Activated naive CD8-positive, alpha-beta T cell treated with anti-CD3 and anti-CD28 coated beads, Interleukin-2, amount 50 U/mL, for 24 hours (primary cell): ENCODE results near the gene ZNF516.
A peak's percentile ranks its signal among the peaks of the same experiment; 100 is the strongest.

Experiments used
- ATAC-seq: fragments of 150-1000 bp; cut with Tn5 transposase; one replicate; pipeline ENCODE4 v1.10.0; 2021
- DNase-seq: peaks from one replicate; pipeline ENCODE4 v3.0.0; 2021
- H3K27ac Mint-ChIP-seq: one replicate; pipeline ENCODE4 v1.8.0; 2021; ENCODE audit warnings: mild to moderate bottlenecking, mixed read lengths
- H3K27me3 Mint-ChIP-seq: one replicate; pipeline ENCODE4 v1.8.0; 2021; ENCODE audit warnings: mixed read lengths
- H3K36me3 Mint-ChIP-seq: one replicate; pipeline ENCODE4 v1.8.0; 2021; ENCODE audit warnings: low read depth, mixed read lengths
- H3K4me1 Mint-ChIP-seq: one replicate; pipeline ENCODE4 v1.8.0; 2021; ENCODE audit warnings: mixed read lengths
- H3K4me3 Mint-ChIP-seq: one replicate; pipeline ENCODE4 v1.8.0; 2021; ENCODE audit warnings: mild to moderate bottlenecking, moderate library complexity, mixed read lengths
- H3K9me3 Mint-ChIP-seq: one replicate; pipeline ENCODE4 v1.8.0; 2021; ENCODE audit warnings: mixed read lengths

Gene ZNF516

GRCh38 chr18:76452357-76452756, 42.7 kb downstream of the ZNF516 start:
- no peak for ATAC-seq
- peak overlapping the region; percentile 82 for H3K4me3 Mint-ChIP-seq

GRCh38 chr18:76451396-76452331, 43.4 kb downstream of the ZNF516 start:
- no peaks in the 10 kb centered on the region for H3K9me3 Mint-ChIP-seq
- H3K4me1 Mint-ChIP-seq: peaks cover 60% of the 10 kb centered on the region
- H3K4me3 Mint-ChIP-seq: peak overlapping the region; percentile 82
- peak overlapping the region; percentile 81 for H3K27ac Mint-ChIP-seq
- peaks cover 2% of the 10 kb centered on the region for H3K36me3 Mint-ChIP-seq
- DNase-seq (peak; percentile 19), ATAC-seq (peak; percentile 62)
- H3K27me3 Mint-ChIP-seq: no peaks in the 10 kb centered on the region

More at GRCh38 chr18:76452357-76452756, 42.7 kb downstream of the ZNF516 start:
- Mint-ChIP-seq H3K27me3 (no peaks in the 10 kb centered on the region), H3K9me3 (no peaks in the 10 kb centered on the region), H3K36me3 (peaks cover 2% of the 10 kb centered on the region), H3K4me1 (peaks cover 67% of the 10 kb centered on the region), H3K27ac (no peak overlapping the region)
- DNase-seq: no peak

- H3K36me3 Mint-ChIP-seq: peaks cover 2% of the 10 kb centered on the region
- DNase-seq: peak; percentile 55
- peak overlapping the region; percentile 81 for H3K27ac Mint-ChIP-seq
- peak overlapping the region; percentile 82 for H3K4me3 Mint-ChIP-seq
- H3K9me3 Mint-ChIP-seq: no peaks in the 10 kb centered on the region
- ATAC-seq: peak; percentile 47
- H3K4me1 Mint-ChIP-seq: peaks cover 59% of the 10 kb centered on the region
- no peaks in the 10 kb centered on the region for H3K27me3 Mint-ChIP-seq
These were observed 44.3 kb downstream of the ZNF516 start for GRCh38 chr18:76450452-76451395.

GRCh38 chr18:76449111-76449453, 46.0 kb downstream of the ZNF516 start:
- no peaks in the 10 kb centered on the region for H3K9me3 Mint-ChIP-seq
- no peak overlapping the region for H3K27ac Mint-ChIP-seq
- no peak overlapping the region for H3K4me3 Mint-ChIP-seq
- no peak for DNase-seq
- H3K36me3 Mint-ChIP-seq: peaks cover 2% of the 10 kb centered on the region
- peaks cover 56% of the 10 kb centered on the region for H3K4me1 Mint-ChIP-seq
- H3K27me3 Mint-ChIP-seq: no peaks in the 10 kb centered on the region
- ATAC-seq: no peak

- Mint-ChIP-seq H3K4me1 (peaks cover 53% of the 10 kb centered on the region), H3K36me3 (peaks cover 2% of the 10 kb centered on the region), H3K4me3 (no peak overlapping the region), H3K27me3 (no peaks in the 10 kb centered on the region), H3K27ac (no peak overlapping the region), H3K9me3 (no peaks in the 10 kb centered on the region)
- ATAC-seq (no peak), DNase-seq (no peak)
These were observed 46.6 kb downstream of the ZNF516 start for GRCh38 chr18:76448256-76449110.

- peaks cover 42% of the 10 kb centered on the region for H3K4me1 Mint-ChIP-seq
- H3K9me3 Mint-ChIP-seq: no peaks in the 10 kb centered on the region
- ATAC-seq (no peak), DNase-seq (no peak)
- no peak overlapping the region for H3K4me3 Mint-ChIP-seq
- H3K27ac Mint-ChIP-seq: no peak overlapping the region
- no peaks in the 10 kb centered on the region for H3K27me3 Mint-ChIP-seq
- H3K36me3 Mint-ChIP-seq: peaks cover 2% of the 10 kb centered on the region
These were observed 47.7 kb downstream of the ZNF516 start for GRCh38 chr18:76447258-76447890.

- no peak for ATAC-seq
- peaks cover 2% of the 10 kb centered on the region for H3K36me3 Mint-ChIP-seq
- no peak overlapping the region for H3K27ac Mint-ChIP-seq
- H3K4me3 Mint-ChIP-seq: no peak overlapping the region
- DNase-seq: no peak
- no peaks in the 10 kb centered on the region for H3K9me3 Mint-ChIP-seq
- no peaks in the 10 kb centered on the region for H3K27me3 Mint-ChIP-seq
- H3K4me1 Mint-ChIP-seq: peaks cover 34% of the 10 kb centered on the region
These were observed 48.5 kb downstream of the ZNF516 start for GRCh38 chr18:76446321-76447257.

GRCh38 chr18:76445741-76446232, 49.3 kb downstream of the ZNF516 start:
- ATAC-seq: no peak
- H3K27me3 Mint-ChIP-seq: no peaks in the 10 kb centered on the region
- no peaks in the 10 kb centered on the region for H3K9me3 Mint-ChIP-seq
- H3K36me3 Mint-ChIP-seq: peaks cover 2% of the 10 kb centered on the region
- H3K4me1 Mint-ChIP-seq: peaks cover 29% of the 10 kb centered on the region
- H3K4me3 Mint-ChIP-seq: no peak overlapping the region
- no peak overlapping the region for H3K27ac Mint-ChIP-seq
- DNase-seq: no peak

GRCh38 chr18:76445275-76445674, 49.8 kb downstream of the ZNF516 start:
- ATAC-seq: no peak
- no peaks in the 10 kb centered on the region for H3K9me3 Mint-ChIP-seq
- peaks cover 23% of the 10 kb centered on the region for H3K4me1 Mint-ChIP-seq
- no peaks in the 10 kb centered on the region for H3K27me3 Mint-ChIP-seq
- no peak overlapping the region for H3K4me3 Mint-ChIP-seq
- H3K36me3 Mint-ChIP-seq: peaks cover 2% of the 10 kb centered on the region
- DNase-seq: no peak
- H3K27ac Mint-ChIP-seq: no peak overlapping the region

- Mint-ChIP-seq H3K27me3 (no peaks in the 10 kb centered on the region), H3K27ac (peak overlapping the region; percentile 8), H3K9me3 (no peaks in the 10 kb centered on the region), H3K36me3 (peaks cover 6% of the 10 kb centered on the region), H3K4me1 (peaks cover 18% of the 10 kb centered on the region), H3K4me3 (no peak overlapping the region)
- no peak for ATAC-seq
- no peak for DNase-seq
These were observed 50.5 kb downstream of the ZNF516 start for GRCh38 chr18:76444446-76445105.

GRCh38 chr18:76443519-76444445, 51.3 kb downstream of the ZNF516 start:
- Mint-ChIP-seq H3K27me3 (no peaks in the 10 kb centered on the region), H3K4me3 (no peak overlapping the region), H3K4me1 (peaks cover 11% of the 10 kb centered on the region), H3K9me3 (no peaks in the 10 kb centered on the region), H3K27ac (no peak overlapping the region), H3K36me3 (peaks cover 4% of the 10 kb centered on the region)
- DNase-seq: no peak
- no peak for ATAC-seq
